Stromal cell of bone marrow (primary cell): Measurements from ENCODE around the gene TUBB4B.

Source experiments
- DNase-seq: peaks from one replicate; pipeline ENCODE4 v3.0.0-alpha.2; 2012; ENCODE audit warnings: low read depth

TUBB4B gene

DNA sequence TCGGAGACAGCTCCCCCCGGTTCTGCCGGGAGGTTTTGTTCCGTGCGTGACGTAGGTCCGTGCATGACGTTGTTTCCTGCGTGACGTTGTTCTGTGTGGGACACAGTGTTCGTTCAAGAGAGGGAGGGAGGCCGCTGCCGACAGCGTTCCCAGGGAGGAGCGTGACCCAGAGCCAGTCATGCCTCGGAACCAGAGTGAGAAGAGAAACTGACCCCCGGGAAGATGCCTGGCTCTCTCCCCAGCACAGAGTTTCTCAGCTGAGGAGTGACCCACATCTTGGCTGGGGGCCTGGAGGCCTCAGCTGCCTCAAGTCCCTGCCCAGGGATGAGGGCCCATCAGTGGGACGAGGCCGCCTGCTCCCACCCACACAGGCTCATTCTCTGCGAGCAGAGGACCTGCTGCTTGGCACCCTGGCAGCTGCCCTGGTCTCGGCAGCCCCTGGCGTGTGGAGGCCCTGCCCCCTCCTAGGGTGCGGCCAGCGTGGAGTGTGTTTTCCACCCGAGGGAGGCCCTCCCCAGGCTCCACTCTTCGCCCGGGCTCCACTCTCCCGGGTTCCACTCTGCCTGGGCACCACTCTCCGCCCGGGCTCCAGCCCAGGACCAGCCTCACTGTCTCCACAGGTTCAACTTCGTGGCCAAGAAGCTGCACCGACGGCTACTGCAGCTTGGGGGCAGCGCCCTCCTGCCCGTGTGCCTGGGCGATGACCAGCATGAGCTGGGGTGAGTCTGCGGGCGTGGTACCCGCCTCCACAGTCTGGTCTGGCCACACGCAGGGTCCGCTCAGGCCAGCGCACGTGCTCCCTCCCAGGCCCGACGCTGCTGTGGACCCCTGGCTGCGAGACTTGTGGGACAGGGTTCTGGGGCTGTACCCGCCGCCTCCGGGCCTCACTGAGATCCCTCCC lies 27.7 kb upstream of the TUBB4B start:
- DNase-seq, result no peak

DNA sequence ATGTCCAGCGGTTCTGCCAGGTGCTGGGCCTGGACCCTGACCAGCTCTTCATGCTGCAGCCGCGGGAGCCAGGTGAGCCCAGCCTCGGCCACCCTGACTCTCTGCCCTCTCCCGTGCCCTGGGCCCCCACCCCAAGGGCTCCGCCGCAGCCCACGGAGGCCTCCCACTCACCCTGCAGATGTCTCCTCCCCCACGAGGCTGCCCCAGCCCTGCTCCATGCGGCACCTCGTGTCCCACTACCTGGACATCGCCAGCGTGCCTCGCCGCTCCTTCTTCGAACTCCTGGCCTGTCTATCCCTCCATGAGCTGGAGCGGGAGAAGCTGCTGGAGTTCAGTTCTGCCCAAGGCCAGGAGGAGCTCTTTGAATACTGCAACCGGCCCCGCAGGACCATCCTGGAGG lies 26.5 kb upstream of the TUBB4B start:
- DNase-seq, result no peak

DNA sequence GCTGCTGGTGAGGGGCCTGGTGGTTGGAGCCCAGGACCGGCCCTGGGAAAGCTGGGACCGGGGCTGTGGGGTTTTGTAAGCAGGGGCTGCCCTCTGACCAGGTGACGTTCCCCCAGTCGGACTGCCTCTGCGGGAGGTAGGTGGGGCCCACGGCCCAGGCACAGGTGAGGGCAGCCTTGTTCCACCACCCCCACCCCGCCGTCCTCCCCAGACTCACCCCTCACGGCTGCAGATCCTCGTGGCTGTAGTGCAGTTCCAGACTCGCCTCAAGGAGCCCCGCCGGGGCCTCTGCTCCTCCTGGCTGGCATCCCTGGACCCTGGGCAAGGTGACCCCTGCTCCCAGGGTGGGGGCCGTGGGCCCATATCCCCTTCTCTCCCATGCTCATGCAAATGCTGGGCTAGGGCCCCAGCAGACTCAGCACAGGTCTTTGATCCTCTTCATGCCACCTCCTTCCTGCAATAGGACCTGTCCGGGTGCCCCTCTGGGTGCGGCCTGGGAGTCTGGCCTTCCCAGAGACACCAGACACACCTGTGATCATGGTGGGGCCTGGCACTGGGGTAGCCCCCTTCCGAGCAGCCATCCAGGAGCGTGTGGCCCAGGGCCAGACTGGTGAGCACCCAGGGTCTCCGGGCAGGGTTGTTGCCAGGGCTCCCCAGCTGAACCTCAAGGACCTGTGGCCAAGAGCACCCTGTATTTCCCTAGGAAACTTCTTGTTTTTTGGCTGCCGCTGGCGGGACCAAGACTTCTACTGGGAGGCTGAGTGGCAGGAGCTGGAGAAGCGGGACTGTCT lies 25.7 kb upstream of the TUBB4B start:
- no peak for DNase-seq

DNA sequence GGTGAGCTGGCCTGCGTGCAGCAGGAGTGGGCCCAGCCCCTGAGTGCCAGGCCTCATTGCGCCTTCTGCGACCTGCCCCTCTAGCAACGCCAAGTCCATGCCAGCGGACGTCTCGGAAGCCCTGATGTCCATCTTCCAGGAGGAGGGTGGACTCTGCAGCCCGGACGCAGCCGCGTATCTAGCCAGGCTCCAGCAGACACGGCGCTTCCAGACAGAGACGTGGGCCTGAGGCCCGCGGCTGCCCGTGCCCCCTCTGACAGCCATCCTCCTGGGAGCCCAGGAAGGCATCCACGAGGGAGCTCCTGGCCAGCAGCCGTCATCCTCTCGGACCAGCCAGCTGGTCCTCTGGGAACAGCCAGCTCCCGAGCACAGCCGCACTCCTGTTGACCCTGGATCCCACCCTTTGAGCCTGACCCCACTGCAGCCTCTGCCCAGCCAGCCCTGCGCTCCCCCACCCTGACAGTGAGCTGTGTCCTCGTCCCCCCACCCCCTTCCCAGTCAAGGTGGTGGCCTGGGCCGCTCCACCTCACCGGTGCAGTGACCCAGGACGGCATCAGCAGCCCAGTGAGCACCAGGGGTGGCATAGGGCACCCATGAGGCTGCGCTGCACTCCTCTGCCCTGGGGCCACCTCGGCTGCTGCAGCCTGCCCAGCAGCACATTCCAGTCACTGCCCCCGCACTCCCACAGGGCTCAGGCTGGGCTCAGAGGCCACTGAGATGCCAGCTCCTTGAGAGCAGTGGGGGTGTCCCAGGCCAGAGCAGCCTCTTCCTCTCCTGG lies 24.7 kb upstream of the TUBB4B start:
- no peak for DNase-seq

DNA sequence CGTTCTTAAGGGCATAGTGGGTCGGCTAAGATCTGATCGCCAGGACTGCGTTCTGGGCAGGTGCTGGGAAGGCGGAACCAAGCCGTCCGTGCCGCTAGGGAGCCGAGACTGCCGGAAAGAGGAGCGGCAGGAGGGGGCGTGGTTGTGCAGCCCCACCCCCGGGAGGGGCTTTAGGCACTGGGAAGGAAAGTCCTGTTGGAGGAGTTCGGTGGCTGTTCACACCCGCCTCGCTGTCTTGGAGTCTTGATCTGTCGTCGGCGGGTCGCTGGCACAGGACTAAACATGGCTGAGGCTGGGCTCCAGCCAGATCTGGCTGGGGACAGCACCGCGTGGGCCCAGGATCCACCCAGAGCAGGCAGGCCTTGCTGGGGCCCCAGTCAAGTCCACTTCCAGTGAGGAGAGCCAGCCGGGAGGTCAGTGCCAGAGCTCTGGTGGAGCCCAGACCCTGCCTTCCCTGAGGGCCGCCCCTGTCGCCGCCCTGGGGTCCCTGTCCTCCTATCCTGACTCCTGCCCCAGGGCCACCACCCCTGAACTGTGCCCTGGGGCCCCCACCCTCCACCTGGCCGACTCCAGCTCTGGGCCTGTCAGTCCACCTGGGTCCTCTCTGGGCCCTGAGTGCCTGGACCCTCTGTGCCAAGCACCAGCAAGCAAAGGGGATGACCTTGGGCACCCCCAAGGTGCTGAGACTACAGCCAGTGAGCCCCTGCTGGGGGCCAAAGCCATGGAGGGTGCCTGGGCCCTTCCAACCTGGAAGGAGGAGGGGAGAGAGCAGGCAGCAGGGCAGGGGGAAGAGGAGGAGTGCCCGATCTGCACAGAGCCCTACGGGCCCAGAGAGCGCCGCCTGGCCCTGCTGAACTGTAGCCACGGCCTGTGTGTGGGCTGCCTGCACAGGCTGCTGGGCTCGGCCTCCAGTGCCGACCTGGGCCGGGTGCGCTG lies 23.5 kb upstream of the TUBB4B start:
- no peak for DNase-seq

DNA sequence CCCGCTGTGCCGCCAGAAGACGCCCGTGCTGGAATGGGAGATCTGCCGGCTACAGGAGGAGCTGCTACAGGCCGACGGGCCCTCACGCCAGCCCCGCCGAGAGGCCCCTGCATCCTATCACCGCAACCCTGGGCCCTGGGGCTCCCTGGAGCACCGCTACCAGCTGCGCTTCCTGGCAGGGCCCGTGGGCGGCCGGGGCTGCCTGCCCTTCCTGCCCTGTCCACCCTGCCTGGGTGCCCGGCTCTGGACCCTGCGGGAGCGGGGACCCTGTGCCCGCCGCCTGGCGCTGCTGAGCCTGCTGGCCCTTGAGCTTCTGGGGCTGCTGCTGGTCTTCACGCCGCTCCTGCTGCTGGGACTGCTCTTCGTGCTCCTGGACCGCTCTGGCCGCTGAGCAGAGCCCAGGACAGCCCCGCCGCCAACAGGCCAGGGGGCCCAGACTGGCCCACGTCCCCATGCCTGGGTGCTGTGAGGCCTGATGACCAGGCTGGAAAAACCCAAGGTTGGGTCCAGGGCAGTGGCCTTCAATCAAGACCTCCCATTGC lies 22.8 kb upstream of the TUBB4B start:
- DNase-seq, result no peak

DNA sequence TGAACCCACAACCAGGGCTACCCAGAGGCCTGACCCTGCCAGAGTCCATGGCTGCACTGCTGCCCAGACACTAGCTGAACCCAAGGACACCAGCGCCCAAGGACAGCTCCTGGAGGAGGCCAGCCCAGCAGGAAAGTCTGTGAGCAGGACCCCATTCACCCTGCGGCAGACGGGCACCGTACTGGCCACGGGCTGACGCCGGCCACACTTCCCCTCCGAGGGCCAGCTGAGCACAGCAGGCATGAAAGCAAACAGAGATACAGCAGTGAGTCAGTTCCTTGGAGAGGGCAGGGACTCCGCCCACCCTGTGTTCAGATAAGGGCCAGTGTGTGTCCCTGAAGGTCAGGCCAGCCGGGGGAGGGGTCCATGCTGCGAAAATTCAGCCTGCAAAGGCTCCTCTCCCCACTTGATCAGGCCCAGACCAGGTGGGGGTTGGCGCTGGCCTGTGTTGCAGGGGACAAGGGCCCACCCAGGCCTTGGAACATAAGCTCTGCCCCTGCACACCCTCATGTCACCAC lies 22.3 kb upstream of the TUBB4B start:
- no peak for DNase-seq

DNA sequence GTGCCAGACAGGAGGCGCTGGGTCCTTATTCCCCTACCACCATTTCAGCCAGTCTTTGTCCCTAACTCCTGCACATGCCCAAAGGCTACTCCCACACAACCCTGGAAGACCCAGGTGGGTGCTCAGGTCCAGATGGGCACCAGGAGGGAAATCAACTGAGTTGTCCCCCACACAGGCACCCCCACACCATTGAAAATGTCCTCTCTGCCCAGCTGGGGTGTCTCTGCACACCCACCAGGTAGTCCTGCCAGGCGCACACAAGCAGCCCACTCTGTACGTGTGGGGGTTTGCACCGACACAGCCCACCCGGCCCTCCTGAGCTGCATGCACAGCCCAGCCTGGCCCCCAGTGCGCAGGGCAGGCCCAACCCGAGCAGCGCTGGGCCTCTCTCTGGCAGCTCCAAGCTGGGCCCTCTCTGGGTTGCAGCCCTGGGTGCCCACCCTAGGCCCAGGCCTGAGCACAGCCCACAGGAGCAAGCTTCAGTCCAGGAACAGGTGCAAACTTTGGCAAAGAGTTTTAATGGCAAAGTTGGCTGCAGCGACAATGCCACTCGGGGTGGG lies 21.2 kb upstream of the TUBB4B start:
- DNase-seq, result no peak

DNA sequence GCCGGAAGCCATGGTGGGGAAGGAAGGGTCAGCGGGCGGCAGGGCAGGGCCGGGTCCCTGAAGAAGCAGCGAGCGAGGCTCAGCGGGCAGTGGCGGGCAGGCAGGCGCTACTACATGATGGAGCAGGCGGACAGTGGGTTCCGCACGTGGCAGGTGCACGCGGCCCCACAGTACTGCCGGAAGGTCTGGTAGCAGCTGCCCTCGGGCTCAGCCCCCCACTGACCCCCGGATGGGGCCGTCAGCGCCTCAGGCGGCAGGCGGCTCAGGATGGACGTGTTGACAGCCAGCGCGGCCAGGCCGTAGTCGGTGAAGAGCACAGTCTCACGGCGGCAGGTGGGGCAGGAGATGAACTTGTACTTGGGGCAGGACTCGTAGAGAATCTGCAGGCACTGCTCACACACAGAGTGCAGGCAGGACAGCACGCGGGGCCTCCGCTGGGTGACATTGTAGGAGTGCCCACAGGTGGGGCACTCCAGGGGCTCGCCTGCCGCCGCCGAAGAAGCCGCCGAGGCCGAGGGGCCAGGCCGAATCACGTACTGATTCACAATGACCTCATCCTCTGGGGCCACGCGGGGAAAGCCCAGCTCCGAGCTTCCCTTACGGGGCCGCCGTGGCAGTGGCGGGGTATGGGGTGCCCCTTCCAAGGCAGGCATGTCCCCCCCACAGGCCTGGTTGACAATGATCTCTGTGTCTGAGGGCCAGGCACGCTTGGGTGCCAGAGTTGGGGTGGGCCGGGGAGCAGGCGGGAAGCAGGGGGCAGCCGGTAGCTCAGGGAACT lies 20.6 kb upstream of the TUBB4B start:
- DNase-seq, result no peak

DNA sequence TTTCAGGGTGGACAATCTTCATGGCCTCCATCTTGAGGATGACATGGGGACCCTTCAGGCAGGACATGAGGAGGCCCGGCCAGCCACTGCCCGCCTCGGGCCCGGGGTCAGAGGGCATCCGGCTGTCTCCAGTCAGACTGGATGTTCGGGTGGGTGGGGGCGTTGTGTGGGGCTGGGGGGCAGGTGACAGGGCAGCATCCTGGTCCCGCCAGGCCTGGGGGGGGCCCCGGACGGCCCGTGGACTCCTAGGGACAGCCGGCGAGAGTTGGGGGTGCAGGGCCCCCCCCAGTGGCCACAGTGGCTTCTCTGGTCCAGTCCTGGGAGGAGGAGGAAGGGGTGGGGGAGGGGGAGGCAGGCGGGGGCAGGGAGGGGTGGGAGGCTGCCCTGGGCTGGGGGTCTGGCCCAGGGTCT lies 20.0 kb upstream of the TUBB4B start:
- DNase-seq, result no peak

DNA sequence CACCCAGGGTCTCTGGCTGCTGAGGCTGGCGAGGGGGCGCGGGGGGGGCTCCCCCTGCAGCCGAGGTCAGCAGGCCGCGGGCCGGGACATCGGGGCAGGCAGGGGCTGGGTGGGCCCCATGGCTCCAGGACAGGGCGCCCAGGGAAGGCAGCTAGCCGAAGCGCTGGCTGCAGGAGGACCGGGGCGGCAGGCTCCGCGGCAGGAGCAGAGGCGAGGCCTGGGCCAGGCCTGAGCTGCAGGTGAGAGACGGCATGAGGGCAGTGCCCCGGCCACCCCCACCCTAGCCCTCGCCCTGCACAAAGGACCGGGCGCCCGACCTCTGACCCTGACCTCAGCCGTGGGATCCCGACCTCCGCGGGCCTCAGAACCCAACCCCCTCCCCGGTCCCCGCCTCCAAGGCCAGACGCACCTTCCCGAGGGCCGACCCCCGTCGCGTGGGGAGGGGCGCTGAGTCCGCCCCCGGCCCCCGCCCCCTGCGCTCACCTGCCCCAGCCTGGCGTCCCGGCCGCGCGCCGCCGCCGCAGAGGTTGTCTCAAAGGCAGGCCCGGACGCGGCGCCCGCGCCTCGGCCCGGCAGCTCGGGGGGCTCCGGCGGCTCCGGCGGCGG lies 19.5 kb upstream of the TUBB4B start:
- DNase-seq, result no peak

DNA sequence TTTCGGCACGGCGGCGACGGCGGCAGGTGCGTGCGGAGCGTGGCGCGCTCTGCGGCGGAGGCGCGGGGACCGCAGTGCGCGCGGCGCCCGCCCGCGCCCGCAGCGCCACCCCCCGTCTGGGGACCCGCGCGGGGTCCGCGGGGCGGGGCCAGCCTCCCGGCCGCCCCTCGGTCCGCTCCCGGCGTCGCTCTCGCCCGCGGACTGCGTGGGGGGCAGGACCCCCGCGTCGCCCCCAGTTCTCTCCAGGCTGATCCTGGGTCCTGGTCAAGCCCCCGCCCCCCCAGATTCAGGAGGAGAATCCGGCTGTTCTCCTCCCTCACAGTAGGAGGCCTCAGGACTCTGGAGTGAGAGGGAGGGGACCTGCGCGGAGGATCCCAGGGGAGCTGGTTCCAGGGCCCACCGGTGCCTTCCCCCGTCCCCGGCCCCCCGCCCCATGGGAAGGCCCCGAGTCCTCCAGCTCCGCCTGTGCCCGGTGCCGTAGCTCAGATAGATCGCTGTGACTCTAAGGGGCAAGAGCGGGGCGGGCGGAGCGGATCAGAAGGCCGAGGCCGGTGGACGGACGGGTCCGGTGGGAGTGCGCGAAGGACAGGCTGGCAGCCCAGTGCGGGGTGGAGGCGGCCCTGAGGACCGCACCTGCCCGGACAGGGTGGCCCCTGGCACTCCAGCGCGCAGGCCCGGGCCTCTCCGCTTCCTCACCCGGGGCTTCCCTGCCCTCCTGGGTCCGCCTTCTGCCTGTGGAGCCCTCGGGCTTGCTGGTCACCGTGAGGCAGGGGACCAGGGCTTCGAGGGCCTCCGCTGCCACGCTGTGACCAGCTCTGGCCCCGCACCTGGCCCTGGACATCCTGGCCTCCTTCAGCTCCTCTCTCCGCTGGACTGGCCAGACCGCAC lies 18.7 kb upstream of the TUBB4B start, which contains the start of gene RNF208:
RNF208 (minus strand) TSS at position 51 of the 888 bp plus-strand sequence. CDS start 1,028 bp downstream, outside the sequence.
- no peak for DNase-seq

DNA sequence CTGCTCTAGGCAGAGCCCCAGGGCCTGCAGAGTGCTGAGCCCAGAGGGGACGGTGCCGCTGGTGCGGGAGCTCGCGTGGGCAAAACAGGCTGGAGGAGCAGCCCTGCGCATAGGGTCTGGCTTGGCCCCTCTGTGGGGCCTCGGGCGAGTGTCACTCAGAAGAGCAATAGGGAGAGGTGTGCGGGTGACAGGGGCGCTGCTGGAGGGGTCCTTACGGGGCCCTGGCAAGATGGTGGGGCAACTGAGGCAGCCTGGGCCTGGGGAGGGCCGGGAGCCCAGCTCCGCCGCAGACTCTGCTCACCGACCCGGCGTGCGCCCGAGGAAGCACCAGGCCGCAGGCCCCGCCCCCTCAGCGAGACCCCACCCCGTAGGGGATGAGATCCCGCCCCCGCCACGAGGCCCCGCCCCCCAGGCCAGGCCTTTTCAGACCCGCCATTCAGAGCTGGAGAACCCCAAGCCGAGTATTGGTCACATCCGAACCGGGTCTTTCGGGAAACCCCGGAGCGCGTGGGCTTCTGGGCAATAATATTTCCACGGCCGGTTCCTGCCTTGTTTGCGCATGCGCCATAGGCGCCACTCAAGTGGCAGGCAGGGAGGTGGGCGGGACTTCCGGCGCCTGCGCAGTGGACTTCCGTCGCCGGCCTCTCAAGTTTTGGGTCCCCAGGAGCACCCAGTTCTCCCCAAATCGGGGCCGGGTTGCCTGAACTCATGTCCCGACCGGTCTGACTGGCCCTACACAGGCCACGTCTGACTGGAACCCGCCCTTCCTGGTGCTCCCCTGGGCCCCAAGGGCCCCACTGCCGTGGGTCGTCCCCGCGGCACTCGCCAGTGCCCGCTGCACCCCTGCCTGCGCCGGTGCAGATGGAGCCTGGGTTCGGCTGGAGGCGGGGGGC lies 17.8 kb upstream of the TUBB4B start:
- peak; percentile 97 for DNase-seq

DNA sequence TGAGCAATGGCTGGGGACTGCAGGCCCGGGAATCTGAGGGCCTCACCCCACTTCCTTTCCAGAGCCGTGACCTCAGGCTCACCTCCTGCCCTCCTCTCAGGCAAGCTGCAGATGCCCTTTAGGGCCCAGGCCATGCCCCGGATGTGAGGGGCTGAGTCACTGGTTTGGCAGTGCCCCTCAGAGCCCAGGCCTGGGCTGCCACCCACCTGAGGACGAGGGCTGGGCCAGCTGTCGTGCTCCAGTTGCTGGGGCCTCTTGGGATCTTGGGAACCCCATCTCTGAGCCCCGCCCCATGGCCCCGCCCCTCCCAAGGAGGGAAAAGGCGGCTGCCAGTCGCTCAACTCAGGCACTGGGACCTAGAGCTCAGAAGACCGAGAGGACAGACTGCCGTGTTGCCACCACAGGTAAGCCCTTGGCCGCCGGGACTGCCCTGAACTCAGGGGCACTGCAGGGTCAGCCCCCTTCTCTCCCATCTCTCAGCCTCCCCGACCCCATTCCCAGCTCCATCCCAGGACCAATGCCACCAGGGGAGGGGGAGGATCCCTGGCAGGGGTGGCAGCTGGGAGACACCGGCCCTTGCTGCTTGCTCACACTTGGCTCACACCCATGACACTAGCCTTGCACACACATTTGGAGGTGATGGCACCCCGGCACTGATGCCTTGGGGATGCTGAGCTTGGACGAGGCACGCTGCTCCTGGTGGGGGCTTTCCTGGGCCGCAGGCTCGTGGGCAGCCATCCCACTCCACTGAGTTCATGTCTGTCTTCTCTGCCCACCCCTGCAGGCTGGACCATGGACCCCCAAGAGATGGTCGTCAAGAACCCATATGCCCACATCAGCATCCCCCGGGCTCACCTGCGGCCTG lies 16.0 kb upstream of the TUBB4B start, which contains the start of gene CYSRT1:
CYSRT1 (plus strand) TSS at position 345 of the 865 bp plus-strand sequence; CDS start at position 793, 448 bp downstream.
- DNase-seq, result no peak

DNA sequence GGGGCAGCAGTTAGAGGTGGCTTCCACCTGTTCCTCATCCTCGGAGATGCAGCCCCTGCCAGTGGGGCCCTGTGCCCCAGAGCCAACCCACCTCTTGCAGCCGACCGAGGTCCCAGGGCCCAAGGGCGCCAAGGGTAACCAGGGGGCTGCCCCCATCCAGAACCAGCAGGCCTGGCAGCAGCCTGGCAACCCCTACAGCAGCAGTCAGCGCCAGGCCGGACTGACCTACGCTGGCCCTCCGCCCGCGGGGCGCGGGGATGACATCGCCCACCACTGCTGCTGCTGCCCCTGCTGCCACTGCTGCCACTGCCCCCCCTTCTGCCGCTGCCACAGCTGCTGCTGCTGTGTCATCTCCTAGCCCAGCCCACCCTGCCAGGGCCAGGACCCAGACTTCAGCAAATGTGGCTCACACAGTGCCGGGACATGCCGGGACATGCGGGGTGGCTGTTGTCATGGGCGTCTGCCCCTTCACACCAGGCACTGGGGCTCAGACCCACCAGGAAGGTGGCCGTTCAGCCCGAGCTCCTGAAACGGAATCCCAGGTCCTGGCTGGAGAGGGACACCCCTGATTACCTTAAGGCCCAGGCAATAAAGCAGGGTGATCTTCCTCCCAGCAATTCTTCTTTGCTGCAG lies 15.3 kb upstream of the TUBB4B start:
- DNase-seq, result no peak
